BE2C (cell line): Measurements from ENCODE around the gene MSRB3.

ENCODE experiments used
- DNase-seq: peaks from one replicate; pipeline ENCODE4 v3.0.0-alpha.2; 2020
- H3K27me3 ChIP-seq: fragments of 250-450 bp; sonication (Bioruptor Pico); 2 replicates; pipeline ENCODE4 v1.5.1; 2020; ENCODE audit warnings: mild to moderate bottlenecking
- H3K36me3 ChIP-seq: fragments of 250-450 bp; sonication (Bioruptor Pico); 2 replicates; pipeline ENCODE4 v1.5.1; 2020; ENCODE audit warnings: mild to moderate bottlenecking
- H3K4me1 ChIP-seq: fragments of 250-450 bp; sonication (Bioruptor Pico); 2 replicates; pipeline ENCODE4 v1.5.1; 2020
- H3K4me3 ChIP-seq: 2 replicates; pipeline ENCODE4 v1.5.1; 2011; ENCODE audit warnings: low read depth, low read length
- H3K9me3 ChIP-seq: fragments of 250-450 bp; sonication (Bioruptor Pico); 2 replicates; pipeline ENCODE4 v1.5.1; 2020
- CTCF ChIP-seq: IDR thresholded peaks from 2 replicates; pipeline ENCODE4 v1.5.1; 2012; ENCODE audit warnings: mild to moderate bottlenecking, low read depth, low read length

The MSRB3 gene

GRCh38 chr12:65500091-65500900 is 221.8 kb downstream of the MSRB3 start:
- no peak for TF ChIP-seq CTCF
- no peak for DNase-seq
- Histone ChIP-seq H3K36me3 (no peaks in the 10 kb centered on the region), H3K4me1 (no peaks in the 10 kb centered on the region), H3K4me3 (no peak overlapping the region), H3K9me3 (no peaks in the 10 kb centered on the region), H3K27me3 (no peaks in the 10 kb centered on the region)

- no peak for TF ChIP-seq CTCF
Observed at GRCh38 chr12:65501093-65501621, 222.7 kb downstream of the MSRB3 start.

GRCh38 chr12:65501935-65502334 is 223.5 kb downstream of the MSRB3 start:
- no peak for TF ChIP-seq CTCF
- no peak for DNase-seq

More at GRCh38 chr12:65501093-65501621, 222.7 kb downstream of the MSRB3 start:
- no peak for DNase-seq
- H3K27me3 ChIP-seq, result no peaks in the 10 kb centered on the region
- no peak overlapping the region for H3K4me3 ChIP-seq
- no peaks in the 10 kb centered on the region for H3K9me3 ChIP-seq
- no peaks in the 10 kb centered on the region for H3K4me1 ChIP-seq
- no peaks in the 10 kb centered on the region for H3K36me3 ChIP-seq

GRCh38 chr12:65504417-65504816 is 225.9 kb downstream of the MSRB3 start:
- H3K4me3 ChIP-seq, result no peak overlapping the region
- H3K36me3 ChIP-seq, result no peaks in the 10 kb centered on the region
- H3K4me1 ChIP-seq, result no peaks in the 10 kb centered on the region
- H3K27me3 ChIP-seq, result no peaks in the 10 kb centered on the region
- no peaks in the 10 kb centered on the region for H3K9me3 ChIP-seq
- TF ChIP-seq CTCF, result no peak
- DNase-seq, result no peak

More at GRCh38 chr12:65501935-65502334, 223.5 kb downstream of the MSRB3 start:
- H3K27me3 ChIP-seq, result no peaks in the 10 kb centered on the region
- no peaks in the 10 kb centered on the region for H3K36me3 ChIP-seq
- no peaks in the 10 kb centered on the region for H3K9me3 ChIP-seq
- H3K4me3 ChIP-seq, result no peak overlapping the region
- no peaks in the 10 kb centered on the region for H3K4me1 ChIP-seq

- Histone ChIP-seq H3K4me3 (no peak overlapping the region), H3K36me3 (no peaks in the 10 kb centered on the region), H3K27me3 (no peaks in the 10 kb centered on the region), H3K9me3 (no peaks in the 10 kb centered on the region), H3K4me1 (no peaks in the 10 kb centered on the region)
- DNase-seq, result no peak
- no peak for TF ChIP-seq CTCF
Observed at GRCh38 chr12:65505386-65506121, 227.1 kb downstream of the MSRB3 start.
